ENCODE results near the gene SYCE1L. TPM values are rescaled to one million over a fixed set of nuclear protein-coding genes. Genes with fewer than 3 reads are reported as not detected.

The SYCE1L gene
- polyA plus RNA-seq, 3 donors, result 0.29 TPM; not detected in 2

DNA sequence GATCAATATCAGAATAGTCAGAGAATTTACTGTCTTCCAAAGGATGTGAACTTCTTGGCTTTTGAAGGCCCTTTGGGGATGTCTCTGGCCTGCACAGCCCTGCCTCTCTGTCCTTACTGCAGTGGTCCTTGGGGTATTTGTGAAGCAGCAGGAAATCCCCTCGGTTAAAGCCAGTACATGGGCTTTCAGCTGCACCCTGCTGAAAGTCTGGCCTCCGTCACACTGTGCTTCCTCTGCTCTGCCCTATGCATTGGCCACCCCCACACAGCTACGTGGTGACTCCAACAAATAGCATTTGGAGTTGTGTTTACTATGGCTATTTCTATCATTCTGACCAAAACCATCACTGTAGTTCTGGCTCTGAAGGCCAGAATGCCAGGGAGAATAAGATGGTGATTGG is 21.2 kb downstream of the SYCE1L start:
- H2AFZ ChIP-seq (ENCODE audit: insufficient read depth, low read depth, low read length, poor library complexity, severe bottlenecking), result no peak overlapping the region
- H3K9me3 ChIP-seq (replicated peaks in 1 of 2; ENCODE audit: control insufficient read depth in 1 of 2, insufficient read depth in 1 of 2, low read length in 2 of 2), result no peaks in the 10 kb centered on the region
- no peaks in the 10 kb centered on the region for H4K20me1 ChIP-seq (ENCODE audit: insufficient read depth, low read length)
- H3K27ac ChIP-seq (ENCODE audit: low read depth in 1 of 2, low read length in 2 of 2), result no peak overlapping the region
- no peaks in the 10 kb centered on the region for H3K4me1 ChIP-seq (ENCODE audit: control insufficient read depth in 1 of 2, insufficient read depth in 2 of 2, low read length in 2 of 2)
- no peaks in the 10 kb centered on the region for H3K79me2 ChIP-seq (ENCODE audit: insufficient read depth, low read length)
- Mint-ChIP-seq H3K27me3 (ENCODE audit: low read depth in 3 of 3) (peaks cover 0 to 7% (median 4%) of the 10 kb centered on the region in 3 donors), H3K4me1 (no peaks in the 10 kb centered on the region), H3K9me3 (no peaks in the 10 kb centered on the region), H3K4me3 (no peak overlapping the region), H3K36me3 (no peaks in the 10 kb centered on the region), H3K27ac (no peak overlapping the region)
- intact Hi-C loops (cut with micrococcal nuclease), result no loop called here
- WGBS (ENCODE audit: insufficient coverage), result no CpG with 5 or more reads among the region's 3 CpGs
- no peaks in the 10 kb centered on the region for H3K36me3 ChIP-seq (replicated peaks in 1 of 2; ENCODE audit: control insufficient read depth in 1 of 2, insufficient read depth in 2 of 2, low read length in 2 of 2)
- no peak for TF ChIP-seq CTCF (IDR thresholded peaks at IDR 0.05)
- no peaks in the 10 kb centered on the region for H3K27me3 ChIP-seq (ENCODE audit: control insufficient read depth in 2 of 2, insufficient read depth in 2 of 2, low read length in 2 of 2)
- H3K4me2 ChIP-seq (replicated peaks; ENCODE audit: extremely low read depth, low read length, poor library complexity, severe bottlenecking), result no peak overlapping the region
- H3K9ac ChIP-seq (ENCODE audit: insufficient read depth, low read length, poor library complexity, severe bottlenecking), result no peak overlapping the region
- DNase-seq, result no peak
- no peak overlapping the region for H3K4me3 ChIP-seq (replicated peaks in 1 of 3; ENCODE audit: low read depth in 2 of 3, low read length in 3 of 3)

- Histone ChIP-seq H4K20me1 (ENCODE audit: insufficient read depth, low read length) (no peaks in the 10 kb centered on the region), H2AFZ (ENCODE audit: insufficient read depth, low read depth, low read length, poor library complexity, severe bottlenecking) (no peak overlapping the region), H3K4me3 (replicated peaks in 1 of 3; ENCODE audit: low read depth in 2 of 3, low read length in 3 of 3) (no peak overlapping the region), H3K36me3 (replicated peaks in 1 of 2; ENCODE audit: control insufficient read depth in 1 of 2, insufficient read depth in 2 of 2, low read length in 2 of 2) (no peaks in the 10 kb centered on the region), H3K9me3 (replicated peaks in 1 of 2; ENCODE audit: control insufficient read depth in 1 of 2, insufficient read depth in 1 of 2, low read length in 2 of 2) (no peaks in the 10 kb centered on the region), H3K79me2 (ENCODE audit: insufficient read depth, low read length) (no peaks in the 10 kb centered on the region), H3K9ac (ENCODE audit: insufficient read depth, low read length, poor library complexity, severe bottlenecking) (no peak overlapping the region), H3K4me2 (replicated peaks; ENCODE audit: extremely low read depth, low read length, poor library complexity, severe bottlenecking) (no peak overlapping the region), H3K27ac (ENCODE audit: low read depth in 1 of 2, low read length in 2 of 2) (no peak overlapping the region), H3K27me3 (ENCODE audit: control insufficient read depth in 2 of 2, insufficient read depth in 2 of 2, low read length in 2 of 2) (no peaks in the 10 kb centered on the region), H3K4me1 (ENCODE audit: control insufficient read depth in 1 of 2, insufficient read depth in 2 of 2, low read length in 2 of 2) (no peaks in the 10 kb centered on the region)
- H3K27me3 Mint-ChIP-seq (ENCODE audit: low read depth in 3 of 3), result peaks cover 0 to 9% (median 5%) of the 10 kb centered on the region in 3 donors
- 60% methylated on average over 1 of the region's 4 CpGs for WGBS (ENCODE audit: insufficient coverage)
- intact Hi-C loops (cut with micrococcal nuclease), result no loop called here
- no peaks in the 10 kb centered on the region for H3K4me1 Mint-ChIP-seq
- no peaks in the 10 kb centered on the region for H3K9me3 Mint-ChIP-seq
- DNase-seq, result no peak
- no peak overlapping the region for H3K27ac Mint-ChIP-seq
- H3K4me3 Mint-ChIP-seq, result no peak overlapping the region
- no peak for TF ChIP-seq CTCF (IDR thresholded peaks at IDR 0.05)
- H3K36me3 Mint-ChIP-seq, result no peaks in the 10 kb centered on the region
Measured at GRCh38 chr16:77221482-77221881, 22.3 kb downstream of the SYCE1L start.

Data from CD14-positive monocyte (primary cell).